GM23248 (cell line): ENCODE results near the gene PHKA1. TPM values are rescaled to one million over a fixed set of nuclear protein-coding genes. Genes with fewer than 3 reads are reported as not detected.
A peak's percentile ranks its signal among the peaks of the same experiment; 100 is the strongest.

ENCODE experiments used
- DNase-seq: peaks from one replicate; pipeline ENCODE4 v3.0.0-alpha.2; 2015
- H2AFZ ChIP-seq: fragments of 200-600 bp; sonication (generic); 2 replicates; pipeline ENCODE4 v1.6.1; 2016; ENCODE audit warnings: antibody characterized with exemption
- H3F3A ChIP-seq: fragments of 200-600 bp; sonication (generic); 2 replicates; pipeline ENCODE4 v1.6.1; 2016; ENCODE audit warnings: mild to moderate bottlenecking, antibody characterized with exemption, mixed run types; ENCODE audit not compliant: insufficient read depth
- H3K27ac ChIP-seq: fragments of 200-600 bp; sonication (generic); 2 replicates; pipeline ENCODE4 v1.5.1; 2016; ENCODE audit warnings: mild to moderate bottlenecking
- H3K27me3 ChIP-seq: fragments of 200-600 bp; sonication (generic); replicated peaks from 2 replicates; pipeline ENCODE4 v1.6.1; 2016; ENCODE audit warnings: mild to moderate bottlenecking; ENCODE audit not compliant: insufficient read depth
- H3K36me3 ChIP-seq: fragments of 200-600 bp; sonication (generic); 2 replicates; pipeline ENCODE4 v1.6.1; 2016; ENCODE audit warnings: low read depth, mild to moderate bottlenecking
- H3K4me1 ChIP-seq: fragments of 200-600 bp; sonication (generic); 2 replicates; pipeline ENCODE4 v1.6.1; 2016; ENCODE audit warnings: mild to moderate bottlenecking; ENCODE audit not compliant: insufficient read depth
- H3K4me2 ChIP-seq: fragments of 200-600 bp; sonication (generic); one replicate; pipeline ENCODE4 v1.6.1; 2016; ENCODE audit warnings: mild to moderate bottlenecking; ENCODE audit not compliant: unreplicated experiment
- H3K4me3 ChIP-seq: fragments of 200-600 bp; sonication (generic); 2 replicates; pipeline ENCODE4 v1.5.1; 2016; ENCODE audit warnings: mild to moderate bottlenecking
- H3K79me2 ChIP-seq: fragments of 200-600 bp; sonication (generic); 2 replicates; pipeline ENCODE4 v1.6.1; 2016; ENCODE audit warnings: mild to moderate bottlenecking; ENCODE audit not compliant: insufficient read depth
- H3K9ac ChIP-seq: fragments of 200-600 bp; sonication (generic); 2 replicates; pipeline ENCODE4 v1.6.1; 2016; ENCODE audit warnings: mild to moderate bottlenecking
- H3K9me2 ChIP-seq: fragments of 200-600 bp; sonication (generic); 2 replicates; pipeline ENCODE4 v1.6.1; 2016; ENCODE audit warnings: mixed run types, mild to moderate bottlenecking, moderate library complexity; ENCODE audit not compliant: insufficient read depth
- H3K9me3 ChIP-seq: fragments of 200-600 bp; sonication (generic); one replicate; pipeline ENCODE4 v1.6.1; 2017; ENCODE audit warnings: low read depth
- H4K20me1 ChIP-seq: fragments of 200-600 bp; sonication (generic); 2 replicates; pipeline ENCODE4 v1.6.0; 2016; ENCODE audit not compliant: insufficient read depth
- EZH2 ChIP-seq: fragments of 200-600 bp; sonication (generic); IDR thresholded peaks from 2 replicates; pipeline ENCODE4 v1.6.1; 2018; ENCODE audit warnings: antibody characterized with exemption, mild to moderate bottlenecking; ENCODE audit not compliant: insufficient read depth, poor library complexity, severe bottlenecking
- EZH2phosphoT487 ChIP-seq: fragments of 200-600 bp; sonication (generic); IDR thresholded peaks from 2 replicates; pipeline ENCODE4 v1.6.1; 2018; ENCODE audit warnings: antibody characterized with exemption, moderate library complexity, mild to moderate bottlenecking, low read depth; ENCODE audit not compliant: insufficient read depth
- WGBS, 2 experiments: methylation state at CpG; one replicate each; pipeline ENCODE4 v1.1.6; 2015 to 2017; ENCODE audit warnings: low lambda C conversion rate in 2 of 2, low coverage in 1 of 2; ENCODE audit errors: missing lambda C conversion rate in 2 of 2; 5-methylcytosine and 5-hydroxymethylcytosine counted together
- in situ Hi-C: fragments of 300-500 bp; cut with MboI; formaldehyde crosslinking; loops from 2 replicates; pipeline ENCODE4 v1.15.0; 2020
- polyA plus RNA-seq: library from polyadenylated mRNA; unstranded; fragments of >200 nt; fragmentation: Nextera tagmentation; extraction: Ambion mirVana; gene quantifications from 2 replicates; pipeline ENCODE4 v1.2.1, GENCODE V29; 2016
- total RNA-seq: library from RNA; depleted of rRNA; stranded (reverse); fragments of >200 nt; shearing (Covaris generic); gene quantifications from 2 replicates; pipeline ENCODE4 v1.2.3, GENCODE V29; 2014

The PHKA1 gene
- total and polyA plus RNA-seq, 2 experiments from 2014 or later = 1.6 to 2.5 TPM

GRCh38 chrX:72573158-72573511 lies 141.0 kb downstream of the PHKA1 start:
- WGBS, 2 experiments = 0 to 3% methylated on average over 6 to 7 of the region's 7 CpGs
- H4K20me1 ChIP-seq = no peaks in the 10 kb centered on the region
- TF ChIP-seq EZH2phosphoT487 (no peak), EZH2 (no peak)
- H3K4me1 ChIP-seq = peaks cover 19% of the 10 kb centered on the region
- peak overlapping the region; percentile 88 for H3K4me2 ChIP-seq
- H3F3A ChIP-seq = peaks cover 8% of the 10 kb centered on the region; the same call in 1 of the 2 replicates
- peak overlapping the region; percentile 68; the same call in 1 of the 2 replicates for H3K27ac ChIP-seq
- H2AFZ ChIP-seq = peak overlapping the region; percentile 99
- H3K79me2 ChIP-seq = peaks cover 10% of the 10 kb centered on the region
- in situ Hi-C loops = no loop called here
- H3K9me2 ChIP-seq = no peaks in the 10 kb centered on the region
- H3K27me3 ChIP-seq = no peaks in the 10 kb centered on the region
- DNase-seq = peak; percentile 3
- peak overlapping the region; percentile 100 for H3K4me3 ChIP-seq
- no peaks in the 10 kb centered on the region for H3K36me3 ChIP-seq
- no peaks in the 10 kb centered on the region for H3K9me3 ChIP-seq
- H3K9ac ChIP-seq = peak overlapping the region; percentile 94

GRCh38 chrX:72572248-72573157 lies 141.6 kb downstream of the PHKA1 start, which contains the start of gene HDAC8:
TSS of gene HDAC8 (minus strand) at chrX:72572843. CDS start at chrX:72572761, 82 bp downstream.
- Histone ChIP-seq H3K4me2 (peak within 1 kb of the TSS; percentile 88), H3K4me3 (peak within 1 kb of the TSS; percentile 100), H3K27ac (peak within 1 kb of the TSS; percentile 68), H2AFZ (peak within 1 kb of the TSS; percentile 99), H3K27me3 (no peaks in the 10 kb centered on the region), H3K9ac (peak within 1 kb of the TSS; percentile 94), H3K4me1 (peaks cover 21% of the 10 kb centered on the region), H3K9me2 (no peaks in the 10 kb centered on the region), H3F3A (peaks cover 8% of the 10 kb centered on the region; the same call in 1 of the 2 replicates), H3K9me3 (no peaks in the 10 kb centered on the region), H4K20me1 (no peaks in the 10 kb centered on the region), H3K36me3 (peaks cover 2% of the 10 kb centered on the region), H3K79me2 (peaks cover 10% of the 10 kb centered on the region)
- TF ChIP-seq EZH2phosphoT487 (no peak), EZH2 (no peak)
- DNase-seq = peak; percentile 81
- in situ Hi-C loops = no loop called here
- 1 to 3% methylated on average over 32 to 36 of the region's 36 CpGs for WGBS, 2 experiments

DNA sequence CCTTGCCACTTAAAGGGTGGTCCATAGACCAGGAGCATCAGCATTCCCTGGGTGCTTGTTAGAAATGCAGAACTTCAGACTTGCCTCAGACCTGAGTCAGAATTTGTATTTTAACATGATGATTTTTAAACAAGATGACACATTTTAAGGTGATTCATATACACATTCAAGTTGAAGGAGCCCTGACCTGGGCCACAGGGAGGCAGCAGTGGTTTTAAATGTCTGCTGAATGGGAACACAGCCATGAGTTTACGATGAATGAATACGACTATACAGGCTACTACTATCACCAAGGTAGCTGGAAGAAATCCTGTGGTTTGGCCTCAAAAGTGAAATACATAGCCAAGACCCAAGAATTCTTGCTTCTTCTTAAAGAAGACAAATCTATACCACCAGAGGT lies 144.3 kb downstream of the PHKA1 start:
- H3K9me2 ChIP-seq = no peaks in the 10 kb centered on the region
- no peak overlapping the region for H3K4me2 ChIP-seq
- H3F3A ChIP-seq = peaks cover 8% of the 10 kb centered on the region; the same call in 1 of the 2 replicates
- no peak overlapping the region for H2AFZ ChIP-seq
- H3K27me3 ChIP-seq = no peaks in the 10 kb centered on the region
- TF ChIP-seq EZH2 (no peak), EZH2phosphoT487 (no peak)
- in situ Hi-C loops = no loop called here
- H3K4me3 ChIP-seq = no peak overlapping the region
- H4K20me1 ChIP-seq = no peaks in the 10 kb centered on the region
- H3K36me3 ChIP-seq = peaks cover 20% of the 10 kb centered on the region
- H3K9ac ChIP-seq = no peak overlapping the region
- no peak overlapping the region for H3K27ac ChIP-seq
- WGBS, 2 experiments = 0% methylated on average over 2 of the region's 2 CpGs
- peaks cover 10% of the 10 kb centered on the region for H3K79me2 ChIP-seq
- no peaks in the 10 kb centered on the region for H3K9me3 ChIP-seq
- DNase-seq = peak; percentile 82
- H3K4me1 ChIP-seq = peaks cover 16% of the 10 kb centered on the region

DNA sequence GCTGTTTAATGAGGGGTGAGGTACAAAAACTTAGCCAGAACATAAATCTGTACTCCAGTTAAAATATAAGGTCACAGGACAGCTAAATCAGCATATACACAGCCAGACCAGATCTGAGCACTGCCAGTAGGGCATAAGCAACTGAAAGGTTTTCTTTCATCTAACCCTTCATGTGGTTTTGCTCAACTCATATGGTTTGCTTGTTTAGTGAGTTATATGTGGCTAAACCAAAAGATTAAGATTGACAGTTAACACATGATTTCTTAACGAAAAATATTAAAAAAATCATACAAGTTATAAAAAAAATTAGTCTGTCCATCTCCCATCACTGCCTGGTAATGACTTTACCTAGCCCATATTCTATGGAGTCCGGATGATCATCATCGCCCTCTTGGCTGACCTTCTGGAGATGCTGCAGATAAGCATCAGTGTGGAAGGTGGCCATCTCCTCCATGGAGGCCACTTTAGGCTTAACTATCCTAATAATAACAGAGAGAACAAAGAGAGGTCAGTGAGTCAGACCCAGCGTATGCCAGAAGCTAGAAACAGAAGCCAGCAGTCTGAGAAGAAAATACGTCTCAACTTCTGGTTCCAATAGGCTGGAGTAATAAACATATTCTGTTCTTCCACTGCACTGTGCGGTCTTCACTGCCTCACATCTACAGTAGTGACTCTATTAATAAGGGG lies 145.6 kb downstream of the PHKA1 start:
- Histone ChIP-seq H3F3A (peaks cover 8% of the 10 kb centered on the region; the same call in 1 of the 2 replicates), H3K4me3 (no peak overlapping the region), H3K9me2 (no peaks in the 10 kb centered on the region), H2AFZ (no peak overlapping the region), H3K27me3 (no peaks in the 10 kb centered on the region), H3K79me2 (peaks cover 10% of the 10 kb centered on the region), H3K9me3 (no peaks in the 10 kb centered on the region), H3K27ac (no peak overlapping the region), H4K20me1 (no peaks in the 10 kb centered on the region), H3K36me3 (peaks cover 23% of the 10 kb centered on the region), H3K4me1 (peaks cover 16% of the 10 kb centered on the region), H3K9ac (no peak overlapping the region), H3K4me2 (no peak overlapping the region)
- DNase-seq = peak; percentile 46
- in situ Hi-C loops = no loop called here
- WGBS, 2 experiments = 61 to 67% methylated on average over 6 of the region's 6 CpGs
- TF ChIP-seq EZH2phosphoT487 (0 out of 2 replicates have a peak, but pooled peaks have one; percentile 72), EZH2 (no peak)
